M059J (cell line): ENCODE measurements around the gene NGF. TPM values are rescaled to one million over a fixed set of nuclear protein-coding genes. Genes with fewer than 3 reads are reported as not detected.
"Not testable (repeated sequence)": the region's sequence is repeated elsewhere in the genome, so short reads cannot be mapped to it uniquely, and the experiment has no call there.

Experiments used
- DNase-seq: peaks from one replicate; pipeline ENCODE4 v3.0.0-alpha.2; 2012; ENCODE audit warnings: low read depth
- total RNA-seq: library from RNA; depleted of rRNA; stranded (reverse); fragments of >200 nt; shearing (Covaris generic); gene quantifications from 2 replicates; pipeline ENCODE4 v1.2.3, GENCODE V29; 2014; rRNA removed

The NGF gene
- total RNA-seq: 7.6 and 9.7 TPM in 2 replicates

GRCh38 chr1:115337633-115338456 is at the start of gene NGF:
TSS of gene NGF (minus strand) at chr1:115338249. CDS start at chr1:115286795, 51,454 bp downstream.
- DNase-seq: peak; percentile 77

DNA sequence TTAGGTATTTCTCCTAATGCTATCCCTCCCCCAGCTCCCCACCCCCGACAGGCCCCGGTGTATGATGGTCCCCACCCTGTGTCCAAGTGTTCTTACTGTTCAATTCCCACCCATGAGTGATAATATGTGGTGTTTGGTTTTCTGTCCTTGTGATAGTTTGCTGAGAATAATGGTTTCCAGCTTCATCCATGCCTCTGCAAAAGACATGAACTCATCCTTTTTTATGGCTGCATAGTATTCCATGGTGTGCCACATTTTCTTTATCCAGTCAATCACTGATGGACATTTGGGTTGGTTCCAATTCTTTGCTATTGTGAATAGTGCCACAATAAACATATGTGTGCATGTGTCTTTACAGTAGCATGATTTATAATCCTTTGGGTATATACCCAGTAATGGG is 45.4 kb upstream of the NGF start:
- DNase-seq: not testable (repeated sequence)

GRCh38 chr1:115379943-115380342 is 41.9 kb upstream of the NGF start:
- no peak for DNase-seq

DNA sequence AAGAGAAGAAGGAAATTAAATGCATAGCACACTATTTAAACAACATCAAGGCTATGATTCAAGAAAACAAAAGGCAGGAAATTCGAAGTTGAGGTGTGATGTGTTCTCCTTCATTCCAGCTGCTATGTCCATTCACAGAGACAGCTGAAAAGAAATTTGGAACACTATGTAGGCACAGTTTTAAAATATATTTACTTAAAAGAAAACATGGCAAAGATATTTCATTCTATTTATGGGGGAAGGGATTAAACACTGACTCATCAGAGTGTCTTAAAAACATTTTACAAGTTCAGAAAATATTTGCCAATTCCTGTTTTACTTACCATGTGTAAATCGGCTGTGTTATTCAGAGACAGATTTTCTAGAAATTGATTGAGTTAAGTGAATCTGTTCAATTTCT is 39.4 kb upstream of the NGF start:
- DNase-seq: peak; percentile 28

GRCh38 chr1:115374598-115374997 is 36.5 kb upstream of the NGF start:
- no peak for DNase-seq

DNA sequence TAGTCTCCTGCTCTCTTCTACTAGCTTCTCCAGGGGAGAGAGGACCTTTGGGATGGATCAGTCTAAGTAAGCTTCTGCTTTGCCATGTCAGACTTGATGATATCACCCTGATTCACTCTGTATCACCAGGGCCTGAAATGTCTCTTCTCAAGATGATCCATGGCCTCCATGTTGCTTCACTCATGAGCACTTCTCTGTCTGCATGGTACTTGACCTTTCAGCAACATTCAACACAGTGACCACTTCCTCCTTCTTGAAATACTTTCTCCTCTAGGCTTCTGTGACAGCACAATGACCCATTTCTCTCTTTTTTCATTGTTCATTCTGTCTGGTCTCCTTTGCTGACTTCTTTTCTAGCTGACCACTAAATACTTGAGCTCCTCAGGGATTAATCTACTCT is 35.3 kb upstream of the NGF start:
- peak; percentile 91 for DNase-seq

DNA sequence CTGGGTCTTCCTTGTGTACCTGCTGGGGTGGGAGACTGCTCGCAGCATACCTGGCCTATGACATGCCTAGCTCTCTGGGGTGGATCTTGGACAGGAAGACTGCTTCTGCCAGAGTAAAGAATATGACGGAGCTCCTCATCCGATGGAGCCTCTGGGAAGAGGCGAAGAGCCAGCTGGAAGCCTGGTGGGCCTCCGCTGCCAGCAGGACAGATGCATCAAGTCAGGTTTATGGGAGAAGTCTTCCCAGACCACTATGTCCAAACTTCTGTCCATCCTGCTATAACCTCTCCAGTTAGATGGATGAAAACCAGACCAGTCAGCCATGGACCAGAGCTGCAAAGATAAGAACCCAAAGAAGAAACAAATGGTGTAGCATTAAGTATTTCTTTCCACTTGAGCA is 27.7 kb upstream of the NGF start:
- no peak for DNase-seq

GRCh38 chr1:115364780-115365155 is 26.7 kb upstream of the NGF start:
- DNase-seq: no peak

GRCh38 chr1:115364046-115364779 is 26.2 kb upstream of the NGF start:
- peak; percentile 73 for DNase-seq

DNA sequence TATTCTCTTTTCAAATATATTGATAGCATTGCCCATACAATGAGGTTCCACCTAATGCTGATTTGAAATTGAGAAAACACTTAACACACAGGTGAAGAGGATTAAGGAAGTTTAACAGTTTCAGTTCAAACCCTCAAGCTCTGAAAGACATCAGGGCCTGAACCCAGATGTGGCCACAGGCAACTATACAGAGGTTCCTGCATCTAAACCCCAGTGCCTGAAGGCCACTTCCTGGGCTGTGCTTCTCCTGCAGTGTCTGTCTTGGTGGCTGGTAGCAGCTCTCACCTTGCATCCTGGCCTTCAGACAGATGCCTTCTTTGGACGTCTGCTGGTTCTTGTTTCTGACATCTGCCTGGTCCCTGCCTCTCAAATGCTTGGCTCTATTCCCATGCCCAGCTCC is 25.1 kb upstream of the NGF start:
- no peak for DNase-seq

- not testable (repeated sequence) for DNase-seq
These were observed 22.6 kb upstream of the NGF start for GRCh38 chr1:115360505-115361129.

GRCh38 chr1:115359787-115360452 is 21.9 kb upstream of the NGF start:
- not testable (repeated sequence) for DNase-seq

GRCh38 chr1:115356356-115356755 is 18.3 kb upstream of the NGF start:
- DNase-seq: peak; percentile 90

GRCh38 chr1:115355069-115355468 is 17.0 kb upstream of the NGF start:
- DNase-seq: no peak

DNA sequence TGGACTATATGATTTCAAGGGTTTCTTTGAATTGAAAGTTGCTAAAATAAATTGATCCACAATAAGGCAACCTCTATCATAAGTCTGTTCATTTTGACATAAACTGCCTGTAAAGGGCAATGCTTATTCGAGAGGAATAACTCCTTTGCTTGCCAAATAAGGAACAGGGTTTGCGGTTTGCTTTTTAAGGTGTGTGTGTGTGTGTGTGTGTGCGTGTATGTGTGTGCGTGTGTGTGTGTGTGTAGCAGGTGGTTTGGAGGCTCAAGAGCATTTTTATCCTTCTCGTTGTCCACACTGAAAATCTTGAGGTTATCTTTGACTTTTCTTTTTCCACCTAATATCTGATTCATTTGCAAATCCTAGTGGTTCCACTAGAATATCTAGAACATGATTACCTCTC is 13.1 kb upstream of the NGF start:
- no peak for DNase-seq

- DNase-seq: no peak
These were observed 10.6 kb upstream of the NGF start for GRCh38 chr1:115348636-115349035.

DNA sequence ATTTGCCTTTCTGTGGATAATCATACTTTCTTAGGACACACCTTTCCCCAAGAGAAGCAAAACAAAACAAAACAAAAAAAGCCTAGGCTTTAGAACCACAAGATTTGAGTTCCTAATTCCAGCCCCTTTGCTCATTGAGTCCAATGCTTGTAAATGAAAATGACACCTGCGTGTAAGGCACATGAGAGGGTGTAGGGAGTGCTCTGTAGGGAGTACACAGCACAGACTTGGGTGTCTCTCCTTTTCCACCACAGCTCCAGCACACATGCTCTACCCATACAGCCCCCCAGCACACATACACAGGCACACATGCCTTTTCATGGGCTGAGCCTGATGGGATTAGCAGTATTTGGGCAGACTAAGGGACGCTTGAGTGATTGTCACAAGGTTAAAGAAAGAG is 9.2 kb upstream of the NGF start:
- no peak for DNase-seq

DNA sequence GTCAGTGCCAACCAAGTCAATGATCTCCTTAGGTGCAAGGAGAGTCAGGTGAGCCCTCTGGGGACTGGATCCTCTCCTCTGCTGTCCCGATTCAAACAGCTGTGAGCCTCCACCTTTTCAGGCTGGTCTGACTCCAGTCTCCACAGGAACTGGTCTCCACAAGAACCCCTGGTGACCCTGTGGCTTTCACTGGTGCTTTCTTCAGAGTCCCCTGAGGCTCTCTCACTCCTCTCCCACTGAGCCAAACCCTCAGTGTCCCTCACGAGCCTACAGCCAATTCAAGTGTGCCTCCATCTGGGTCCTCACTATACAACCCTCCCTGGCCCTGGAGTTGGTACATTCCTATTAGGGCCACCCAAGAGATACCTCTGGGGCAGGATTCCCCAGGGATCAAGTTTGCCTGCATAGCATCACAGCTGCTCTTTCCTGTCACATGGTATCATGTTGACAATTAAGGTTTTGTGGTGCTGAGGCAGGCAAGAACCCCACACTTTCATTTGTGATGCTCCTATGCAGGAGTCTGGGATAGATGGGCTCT is 5.2 kb upstream of the NGF start:
- DNase-seq: no peak

DNA sequence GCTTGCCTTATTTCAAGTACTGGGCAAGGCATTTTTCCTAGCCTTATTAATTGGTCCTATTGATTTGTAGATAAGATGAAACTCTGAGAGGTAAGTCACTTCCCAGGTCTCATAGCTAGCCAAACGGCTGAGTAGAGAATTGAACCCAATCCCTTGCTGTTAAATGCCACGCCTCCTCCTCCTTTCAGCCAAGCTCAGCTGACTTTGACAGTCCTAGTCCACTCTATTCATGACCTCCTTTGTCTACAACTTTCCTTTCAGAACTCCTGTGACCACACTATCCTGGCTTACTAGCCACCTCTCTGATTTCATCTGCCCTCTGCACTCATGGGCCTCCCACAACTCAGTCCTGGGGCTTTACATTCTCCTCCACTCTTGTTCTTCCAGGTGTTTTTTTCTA is 3.9 kb upstream of the NGF start:
- DNase-seq: no peak

DNA sequence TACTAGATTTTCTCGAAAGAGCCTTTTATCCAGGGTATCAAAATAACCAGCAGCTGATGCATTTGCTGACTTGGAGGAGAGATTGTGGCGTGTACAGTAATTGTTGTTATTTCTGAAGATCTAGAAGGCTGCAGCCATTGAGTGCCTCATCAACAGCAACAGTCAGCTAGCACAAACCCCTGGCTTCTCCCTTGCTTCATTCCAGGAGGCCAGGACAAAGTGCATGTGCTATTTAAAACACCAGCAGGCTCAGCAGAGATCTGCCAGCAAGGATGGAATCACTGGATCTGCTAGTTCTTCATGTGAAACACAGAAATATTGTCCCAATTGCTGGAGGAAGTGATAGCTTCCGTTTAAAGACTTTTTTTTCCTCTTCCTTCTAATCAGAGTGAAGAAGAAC is 2.8 kb upstream of the NGF start:
- no peak for DNase-seq

DNA sequence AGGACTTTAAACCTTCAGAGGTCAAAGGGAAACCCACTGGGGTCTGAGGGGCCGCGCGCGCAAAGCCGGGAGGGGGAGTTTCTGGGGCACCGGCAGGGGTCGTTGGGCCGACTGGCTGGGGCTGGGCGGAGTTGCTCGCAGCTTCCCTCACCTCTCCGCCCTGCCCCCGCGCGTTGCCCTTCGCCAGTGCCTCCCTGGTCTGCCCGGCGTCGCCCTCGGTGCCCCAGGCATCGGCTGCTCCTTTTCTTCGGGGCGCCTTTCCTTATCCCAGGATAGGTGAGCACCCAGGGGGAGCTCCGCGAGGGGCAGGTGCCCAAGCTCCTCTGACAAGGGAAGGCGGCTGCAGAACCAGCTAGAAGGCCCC is 390 bp upstream of the NGF start:
- no peak for DNase-seq

- DNase-seq: no peak
These were observed 795 bp downstream of the NGF start for GRCh38 chr1:115337276-115337632.
